ENCODE results near the gene NKIRAS2. TPM values are rescaled to one million over a fixed set of nuclear protein-coding genes. Genes with fewer than 3 reads are reported as not detected.

The NKIRAS2 gene
- total and polyA plus RNA-seq, 2 experiments from 2014 or later: 31.3 to 52.9 TPM

- H3K36me3 ChIP-seq (ENCODE audit: insufficient read depth): no peaks in the 10 kb centered on the region
- no peaks in the 10 kb centered on the region; the same call in 2 of the 3 replicates for H3K36me3 Mint-ChIP-seq (ENCODE audit: low read depth)
- ATAC-seq (no peak), DNase-seq (ENCODE audit: low spot score) (no peak)
- H3K4me3 Mint-ChIP-seq: no peak overlapping the region
- no peaks in the 10 kb centered on the region for H4K20me1 ChIP-seq (replicated peaks; ENCODE audit: insufficient read depth)
- H3K9me2 ChIP-seq (ENCODE audit: insufficient read depth): no peaks in the 10 kb centered on the region
- no peaks in the 10 kb centered on the region for H3F3A ChIP-seq (replicated peaks; ENCODE audit: low read depth)
- H3K4me1 Mint-ChIP-seq: peaks cover 37% of the 10 kb centered on the region
- no peak overlapping the region for H3K27ac ChIP-seq (ENCODE audit: low read depth)
- peaks cover 13% of the 10 kb centered on the region for H3K4me1 ChIP-seq (ENCODE audit: insufficient read depth)
- H3K9me3 Mint-ChIP-seq: no peaks in the 10 kb centered on the region
- no peak overlapping the region for H3K4me2 ChIP-seq
- H3K79me2 ChIP-seq (replicated peaks; ENCODE audit: insufficient read depth): no peaks in the 10 kb centered on the region
- peaks cover 14% of the 10 kb centered on the region for H3K27me3 Mint-ChIP-seq (ENCODE audit: insufficient read depth, low read depth, poor library complexity)
- no peak overlapping the region; the same call in 1 of the 2 replicates for H3K27ac Mint-ChIP-seq
- H3K4me3 ChIP-seq: no peak overlapping the region
- no peak overlapping the region for H2AFZ ChIP-seq
- TF ChIP-seq REST (IDR thresholded peaks at IDR 0.05; ENCODE audit: unreplicated experiment) (no peak), EZH2 (IDR thresholded peaks at IDR 0.05; ENCODE audit: low read depth, unreplicated experiment) (no peak), ZNF331 (CRISPR knock-in tag; IDR thresholded peaks at IDR 0.05; ENCODE audit: low read depth) (no peak), ZNF114 (CRISPR knock-in tag; IDR thresholded peaks at IDR 0.05) (no peak), ZNF462 (CRISPR knock-in tag; IDR thresholded peaks at IDR 0.05) (no peak), CREB1 (CRISPR knock-in tag; IDR thresholded peaks at IDR 0.05; ENCODE audit: low read depth) (no peak), STAT1 (IDR thresholded peaks at IDR 0.05; ENCODE audit: unreplicated experiment) (no peak), NANOG (IDR thresholded peaks at IDR 0.05; ENCODE audit: borderline replicate concordance) (no peak), ETS1 (IDR thresholded peaks at IDR 0.05) (no peak), EZH2phosphoT487 (IDR thresholded peaks at IDR 0.05; ENCODE audit: unreplicated experiment) (no peak), CTCF (conservative IDR thresholded peaks at IDR 0.05; ENCODE audit: low read depth in 2 of 2) (no peak), POLR2AphosphoS5 (IDR thresholded peaks at IDR 0.05; ENCODE audit: low read depth) (no peak), JUNB (IDR thresholded peaks at IDR 0.05; ENCODE audit: unreplicated experiment) (no peak)
- H3K27me3 ChIP-seq (ENCODE audit: insufficient read depth): no peaks in the 10 kb centered on the region
Measured at GRCh38 chr17:42060231-42060630, 40.3 kb downstream of the NKIRAS2 start.

All from GM23338 (cell line).